Activated CD8-positive, alpha-beta memory T cell treated with anti-CD3 and anti-CD28 coated beads for 4 hours (primary cell): ENCODE data around the gene CLEC3B.
"Not testable (repeated sequence)": the region's sequence is repeated elsewhere in the genome, so short reads cannot be mapped to it uniquely, and the experiment has no call there.

Experiments used
- DNase-seq, 2 donors: peaks; one replicate each; pipeline ENCODE4 v3.0.0-alpha.2; 2020; ENCODE audit warnings: low read depth in 2 of 2

CLEC3B gene, protein sequence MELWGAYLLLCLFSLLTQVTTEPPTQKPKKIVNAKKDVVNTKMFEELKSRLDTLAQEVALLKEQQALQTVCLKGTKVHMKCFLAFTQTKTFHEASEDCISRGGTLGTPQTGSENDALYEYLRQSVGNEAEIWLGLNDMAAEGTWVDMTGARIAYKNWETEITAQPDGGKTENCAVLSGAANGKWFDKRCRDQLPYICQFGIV

DNA sequence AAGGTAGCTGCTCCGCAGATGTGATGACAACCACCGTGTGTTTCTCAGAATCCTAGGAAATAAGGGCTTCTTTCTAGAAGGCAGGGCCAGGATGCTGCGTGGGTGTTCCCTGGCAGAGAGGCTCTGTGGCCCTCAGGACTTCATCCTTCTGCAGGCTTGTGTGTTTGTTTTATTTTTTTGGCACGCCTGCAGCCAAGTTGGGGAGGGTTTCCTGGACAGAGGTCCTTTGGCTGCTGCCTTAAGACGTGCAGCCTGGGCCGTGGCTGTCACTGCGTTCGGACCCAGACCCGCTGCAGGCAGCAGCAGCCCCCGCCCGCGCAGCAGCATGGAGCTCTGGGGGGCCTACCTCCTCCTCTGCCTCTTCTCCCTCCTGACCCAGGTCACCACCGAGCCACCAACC, at the start of gene CLEC3B:
Gene CLEC3B, plus strand, starts transcription at position 266 of the 400 bp plus-strand sequence. Its CDS starts 60 bp downstream, at position 326.
- DNase-seq = no peak

DNA sequence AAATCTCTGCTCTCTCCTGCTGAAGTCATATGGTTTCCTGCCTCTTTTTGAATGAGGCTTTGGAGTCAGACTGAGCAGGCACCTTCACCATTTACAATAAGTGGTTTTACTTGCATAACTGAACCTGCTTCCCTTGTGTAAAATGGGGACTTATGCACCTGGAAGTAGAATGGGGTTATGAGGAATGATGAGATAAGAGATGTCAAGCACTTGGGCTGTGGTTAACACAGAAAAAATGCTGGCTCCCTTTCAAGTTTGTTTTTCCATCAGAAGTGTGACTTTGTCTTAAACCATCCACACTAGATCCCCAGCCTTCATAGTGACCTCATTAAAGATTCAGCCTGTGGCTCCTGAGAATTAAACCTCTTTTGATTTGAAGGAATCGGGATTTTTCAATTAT, 44.9 kb upstream of the CLEC3B start:
- no peak for DNase-seq

DNA sequence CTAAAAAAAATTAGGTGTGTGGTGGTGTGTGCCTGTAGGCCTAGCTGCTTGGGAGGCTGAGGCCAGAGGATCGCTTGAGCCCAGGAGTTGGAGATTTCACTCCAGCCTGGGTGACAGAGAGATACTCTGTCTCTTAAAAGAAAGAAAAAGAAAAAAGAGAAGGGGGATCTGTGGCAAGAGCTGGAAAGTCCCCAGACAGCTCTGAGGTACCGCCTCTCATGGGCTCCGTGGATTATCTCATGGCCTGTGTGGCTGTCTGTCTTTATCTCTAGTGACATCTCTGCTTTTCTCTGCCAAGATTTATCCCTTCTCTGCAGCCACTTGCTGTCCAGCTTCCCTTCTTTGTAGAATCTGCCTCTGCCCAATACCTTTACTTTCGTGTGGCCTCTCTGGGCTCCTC, 44.4 kb upstream of the CLEC3B start:
- no peak for DNase-seq

DNA sequence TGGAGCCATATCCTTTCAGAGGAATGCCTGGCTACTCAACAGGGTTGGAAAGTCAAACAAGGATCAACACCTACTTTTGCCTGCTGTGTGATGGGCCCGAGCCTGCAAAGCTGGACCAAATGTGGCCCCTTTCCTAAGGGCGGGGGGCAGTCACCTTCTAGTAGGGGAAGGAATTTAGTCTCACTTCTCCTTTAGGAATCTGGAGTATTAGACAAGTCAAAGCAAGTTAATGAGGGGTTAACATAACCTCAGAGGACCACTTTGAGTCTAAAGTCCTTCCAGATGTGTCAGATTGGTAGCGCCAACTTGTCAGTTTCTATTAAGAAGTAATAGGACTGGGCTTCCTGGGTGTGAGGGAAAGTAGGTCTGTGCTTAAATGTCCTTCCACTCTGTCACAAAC, 43.3 kb upstream of the CLEC3B start:
- DNase-seq = no peak

DNA sequence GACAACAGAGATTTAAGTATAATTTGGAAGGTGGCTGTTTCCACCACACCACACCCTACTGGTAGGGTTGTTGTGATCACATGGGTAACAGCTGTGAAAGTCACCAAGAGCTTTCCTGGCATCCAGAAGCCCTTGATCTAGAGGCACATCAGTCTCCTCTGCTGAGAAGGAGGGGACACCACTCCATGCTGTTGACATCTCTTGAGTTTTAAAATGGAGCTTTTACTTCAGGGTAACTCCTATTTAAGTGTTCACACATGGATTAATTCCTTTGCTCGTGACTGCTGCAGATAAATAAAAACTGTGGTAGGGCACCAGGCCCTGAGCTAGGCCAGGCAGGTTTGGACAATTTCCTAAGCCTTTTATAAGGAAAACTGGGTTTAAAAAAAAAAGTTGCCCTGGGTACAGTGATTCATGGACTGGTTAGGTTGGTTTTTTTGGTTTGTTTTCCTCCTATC, 42.6 kb upstream of the CLEC3B start:
- no peak for DNase-seq

DNA sequence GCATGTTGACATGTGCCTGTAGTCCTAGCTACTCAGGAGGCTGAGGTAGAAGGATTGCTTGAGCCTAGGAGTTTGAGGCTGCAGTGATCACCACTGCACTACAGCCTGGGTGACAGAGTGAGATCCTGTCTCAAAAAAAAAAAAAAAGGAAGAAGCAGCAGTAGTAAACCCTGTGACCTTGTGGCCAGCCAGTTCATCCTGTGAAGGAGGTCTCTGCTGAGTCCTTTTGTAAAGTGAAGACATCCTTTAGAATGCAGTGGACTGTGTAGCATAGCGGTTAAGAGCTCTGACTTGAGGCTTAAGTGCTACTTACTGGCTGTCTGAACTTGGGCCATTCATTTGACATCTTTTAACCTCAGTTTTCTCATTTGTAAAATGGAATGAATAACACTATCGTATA, 41.8 kb upstream of the CLEC3B start:
- DNase-seq = no peak

DNA sequence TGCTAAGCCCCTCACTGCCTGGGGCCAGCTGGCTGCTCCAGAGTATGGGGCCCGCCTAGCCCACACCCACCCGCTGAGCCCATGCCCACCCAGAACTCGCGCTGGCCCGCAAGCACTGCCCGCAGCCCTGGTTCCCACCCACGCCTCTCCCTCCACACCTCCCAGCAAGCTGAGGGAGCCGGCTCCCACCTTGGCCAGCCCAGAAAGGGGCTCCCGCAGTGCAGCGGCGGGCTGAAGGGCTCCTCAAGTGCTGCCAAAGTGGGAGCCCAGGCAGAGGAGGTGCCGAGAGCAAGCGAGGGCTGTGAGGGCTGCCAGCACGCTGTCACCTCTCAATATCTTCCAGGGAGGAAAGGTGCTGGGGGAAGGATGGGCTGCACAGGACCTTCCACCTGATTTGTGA, 39.8 kb upstream of the CLEC3B start:
- not testable (repeated sequence) for DNase-seq

DNA sequence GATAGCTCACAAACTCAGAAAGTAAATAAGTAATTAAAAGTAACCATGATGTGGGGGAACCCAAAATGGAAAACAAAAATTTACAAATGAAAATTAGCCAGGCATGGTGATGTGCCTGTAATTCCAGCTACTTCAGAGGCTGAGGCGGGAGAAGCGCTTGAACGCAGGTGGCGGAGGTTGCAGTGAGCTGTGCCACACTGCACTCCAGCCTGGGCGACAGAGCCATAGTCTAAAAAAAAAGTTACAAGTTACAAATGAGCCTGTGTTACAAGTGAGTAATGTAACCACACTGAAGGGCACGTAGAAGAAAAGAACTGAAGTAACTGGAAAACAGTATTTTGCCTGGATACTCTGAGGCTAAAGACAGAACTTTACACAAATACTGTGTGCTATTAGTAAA, 38.8 kb upstream of the CLEC3B start:
- no peak for DNase-seq

DNA sequence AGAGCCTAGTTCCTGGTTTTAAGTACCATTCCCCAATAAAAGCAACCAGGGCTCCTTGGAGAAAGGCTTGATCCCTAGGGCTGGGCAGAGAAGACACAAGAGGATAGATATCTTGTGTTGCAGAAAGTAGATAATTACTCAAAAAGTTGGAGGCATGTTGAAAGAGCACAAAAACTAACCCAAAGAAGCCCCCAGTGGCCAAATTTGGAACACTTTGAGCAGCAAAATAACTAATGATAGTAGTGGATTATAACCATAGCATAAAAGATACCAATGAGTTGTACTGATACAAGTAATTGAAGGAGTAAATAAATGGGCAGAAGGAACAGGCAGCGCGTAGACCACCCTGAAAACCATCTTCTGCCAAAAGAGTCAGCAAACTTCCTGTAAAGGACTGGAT, 38.0 kb upstream of the CLEC3B start:
- DNase-seq = no peak

DNA sequence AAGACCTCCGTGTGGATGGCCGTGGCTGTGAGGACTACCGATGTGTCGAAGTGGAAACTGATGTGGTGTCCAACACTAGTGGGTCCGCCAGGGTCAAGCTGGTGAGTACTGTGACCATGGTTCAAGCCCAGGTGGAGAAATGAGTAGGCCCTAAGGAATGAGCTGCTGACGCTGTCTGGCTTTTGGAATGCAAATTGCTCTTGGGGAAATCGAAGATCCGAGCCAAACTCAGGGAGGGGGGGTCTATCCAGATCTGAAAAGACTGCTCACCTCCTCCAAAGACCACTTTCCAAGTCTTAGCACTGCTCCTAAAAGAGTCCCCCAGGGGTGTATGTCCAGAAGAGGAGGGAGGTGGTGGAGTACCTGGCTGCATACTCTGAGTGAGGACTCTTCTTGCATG, 37.0 kb upstream of the CLEC3B start:
- DNase-seq = no peak

DNA sequence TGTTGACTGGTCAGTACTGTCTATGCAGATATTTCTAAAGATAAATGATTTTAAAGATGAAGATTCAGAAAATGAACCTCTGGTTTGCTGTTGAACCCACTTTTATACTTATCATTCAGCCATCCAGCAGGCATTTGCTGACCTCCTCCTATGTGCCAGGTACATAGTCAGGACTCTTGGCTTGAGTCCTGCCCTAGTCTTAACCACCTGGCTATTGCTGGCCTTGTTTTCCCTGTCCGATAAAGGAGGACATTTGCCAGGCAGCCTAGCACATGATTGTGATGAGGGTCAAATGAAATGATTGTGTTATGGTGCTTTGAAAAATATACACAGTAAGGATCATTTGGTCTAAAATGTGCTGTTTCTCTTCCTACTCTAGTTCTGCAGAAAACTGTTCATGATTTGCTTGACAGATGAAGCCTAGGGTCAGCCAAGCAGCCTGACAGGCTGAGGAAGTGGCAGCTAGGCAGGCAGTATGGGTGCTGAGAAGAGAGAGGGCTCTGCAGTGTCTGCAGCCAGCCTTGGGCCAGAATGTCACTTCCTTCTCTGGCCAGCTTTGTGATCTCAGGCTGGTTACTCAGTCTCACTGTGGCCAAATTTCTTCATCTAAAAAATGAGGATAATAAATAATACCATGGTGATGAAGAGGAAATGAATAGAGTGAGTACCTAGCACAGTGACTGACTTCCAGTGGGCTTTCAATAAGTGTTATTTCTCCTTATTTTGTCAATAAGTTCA, 36.3 kb upstream of the CLEC3B start:
- no peak for DNase-seq

DNA sequence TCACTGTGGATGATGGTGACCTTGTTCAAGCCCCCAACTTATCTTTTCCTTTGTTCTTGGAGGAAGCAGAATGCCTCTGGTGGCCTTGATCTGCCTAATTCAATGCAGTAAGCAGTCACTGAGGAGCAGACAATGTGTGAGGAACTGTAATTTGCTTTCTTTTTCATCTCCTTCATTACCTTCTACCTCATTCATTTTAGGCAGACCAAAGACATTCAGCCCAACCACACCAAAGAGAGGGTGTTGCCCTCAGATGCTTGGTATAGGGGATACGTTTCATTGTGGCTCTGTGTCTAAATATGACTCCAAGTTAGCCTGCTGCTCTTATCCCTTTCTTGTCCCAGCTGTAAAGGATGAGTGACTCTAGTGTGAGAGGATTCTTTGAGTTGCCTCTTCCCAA, 34.8 kb upstream of the CLEC3B start:
- no peak for DNase-seq

DNA sequence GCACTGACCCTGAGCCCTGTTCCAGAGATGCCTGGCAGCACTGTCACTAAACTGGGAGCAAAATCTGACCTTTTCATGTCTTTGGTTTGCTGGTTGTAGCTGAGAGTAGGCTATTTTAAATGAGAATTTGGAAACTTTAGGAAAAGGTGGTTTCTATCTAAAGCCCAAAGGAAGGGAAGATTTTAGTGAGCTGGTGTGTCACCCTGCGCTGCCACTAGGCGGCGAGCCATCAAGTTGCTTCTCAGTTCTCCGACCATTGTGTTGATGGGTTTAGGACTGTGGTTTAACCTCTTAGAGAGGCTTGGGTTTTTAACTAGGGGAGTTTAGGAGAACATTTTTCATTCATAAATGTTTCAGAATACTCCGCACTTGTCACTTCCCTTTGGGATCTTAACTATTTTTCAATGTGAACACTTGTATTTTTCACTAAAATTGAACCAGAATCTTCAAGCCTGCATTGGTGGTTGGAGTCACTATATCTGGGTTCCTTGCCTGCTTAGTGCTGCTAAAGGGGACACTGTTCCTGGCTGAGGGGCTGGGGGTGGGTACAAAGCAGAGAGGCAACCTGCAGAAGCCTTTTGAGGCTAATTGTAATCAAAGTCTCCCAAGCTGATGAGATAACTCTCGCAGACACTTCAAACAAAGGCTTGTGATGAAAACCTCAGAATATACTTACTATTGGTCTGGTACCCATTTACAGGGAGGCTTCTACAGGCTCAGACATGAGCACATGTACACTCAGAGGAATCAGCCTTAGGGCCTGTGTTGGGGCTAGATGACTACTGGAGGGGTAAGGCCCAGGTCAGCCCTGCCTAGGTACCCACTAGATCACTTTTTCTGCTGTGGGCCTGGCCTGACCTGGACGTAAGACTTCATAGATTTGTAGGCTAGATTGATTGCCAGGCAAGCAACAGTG, 33.3 kb upstream of the CLEC3B start:
- DNase-seq = no peak

DNA sequence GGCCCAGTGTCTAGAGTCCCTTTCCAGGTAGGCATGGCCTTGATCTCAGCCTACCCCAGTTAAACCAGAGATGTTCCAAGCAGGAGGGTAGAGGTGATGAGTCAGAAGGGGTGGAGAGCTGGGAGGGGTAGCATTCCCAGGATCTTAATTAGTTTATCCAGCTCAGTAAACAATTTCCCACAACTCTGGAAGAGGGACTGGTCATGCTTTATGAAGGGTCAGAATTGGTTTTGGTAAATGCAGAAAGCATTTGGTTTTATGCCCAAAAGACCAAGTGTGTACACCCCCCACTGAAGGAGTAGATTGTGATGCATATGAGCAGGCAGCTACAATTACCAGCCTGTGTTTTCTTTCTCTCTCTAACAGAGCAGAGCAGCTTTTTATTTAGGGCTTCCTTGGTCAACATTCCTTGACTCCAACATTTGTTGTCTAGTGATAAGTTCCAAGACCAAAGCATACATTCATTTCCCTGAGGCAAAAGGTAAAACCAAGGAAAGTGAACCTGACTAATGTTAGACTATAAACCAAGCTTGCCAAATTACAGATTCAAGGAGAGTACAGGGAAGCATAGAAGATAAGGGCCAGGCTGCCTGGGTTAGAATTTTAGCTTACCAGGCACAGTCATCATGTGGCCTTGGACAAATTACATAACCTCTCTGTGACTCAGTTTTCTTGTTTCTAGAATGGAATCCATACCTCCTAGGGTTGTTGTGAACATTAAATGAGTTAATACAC, 32.5 kb upstream of the CLEC3B start:
- no peak for DNase-seq

DNA sequence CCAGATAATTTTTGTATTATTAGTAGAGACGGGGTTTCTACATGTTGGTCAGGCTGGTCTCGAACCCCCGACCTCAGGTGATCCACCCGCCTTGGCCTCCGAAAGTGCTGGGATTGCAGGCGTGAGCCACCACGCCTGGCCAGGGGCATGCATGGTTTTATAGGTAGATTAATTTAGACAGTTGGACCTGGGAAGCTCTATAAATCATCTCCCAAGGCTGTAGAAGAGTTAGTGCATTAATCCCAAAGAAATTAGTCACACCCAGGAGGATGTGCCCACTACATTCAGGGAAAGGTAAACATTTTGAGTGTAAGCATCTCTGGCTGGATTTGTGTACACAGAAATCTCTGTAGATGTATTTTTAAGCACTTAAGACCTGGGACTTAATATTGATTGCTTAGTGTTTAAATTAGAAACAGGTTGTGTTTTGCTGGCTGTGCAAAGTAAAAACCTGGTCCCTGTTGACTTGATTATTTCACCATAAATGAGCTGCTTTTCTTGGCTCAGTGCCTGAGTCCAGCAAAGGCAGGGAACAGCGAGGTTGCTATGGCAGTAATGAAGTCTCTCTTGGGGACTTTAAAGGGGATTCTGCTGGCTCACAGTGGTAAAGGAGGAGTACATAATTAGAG, 30.8 kb upstream of the CLEC3B start:
- DNase-seq = no peak

DNA sequence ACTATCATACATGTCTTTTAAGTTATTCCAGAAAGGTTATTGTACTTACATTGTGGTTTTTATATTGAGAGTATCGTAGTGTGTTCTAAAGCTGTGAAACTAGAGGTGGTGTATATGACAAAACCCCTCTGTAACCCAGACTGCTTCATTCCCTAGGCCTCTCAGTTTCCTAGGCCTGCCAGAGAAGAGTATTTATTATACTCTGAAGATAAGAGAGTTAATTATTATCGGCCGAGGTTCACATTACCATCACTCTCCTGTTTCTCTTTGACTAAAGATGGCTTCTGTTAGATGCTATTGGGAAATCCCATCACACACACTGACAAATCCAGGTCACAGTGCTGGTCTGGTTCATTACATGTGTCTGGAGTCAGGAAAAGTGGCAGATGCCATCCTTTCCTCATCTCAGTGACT, 29.5 kb upstream of the CLEC3B start:
- DNase-seq = no peak

DNA sequence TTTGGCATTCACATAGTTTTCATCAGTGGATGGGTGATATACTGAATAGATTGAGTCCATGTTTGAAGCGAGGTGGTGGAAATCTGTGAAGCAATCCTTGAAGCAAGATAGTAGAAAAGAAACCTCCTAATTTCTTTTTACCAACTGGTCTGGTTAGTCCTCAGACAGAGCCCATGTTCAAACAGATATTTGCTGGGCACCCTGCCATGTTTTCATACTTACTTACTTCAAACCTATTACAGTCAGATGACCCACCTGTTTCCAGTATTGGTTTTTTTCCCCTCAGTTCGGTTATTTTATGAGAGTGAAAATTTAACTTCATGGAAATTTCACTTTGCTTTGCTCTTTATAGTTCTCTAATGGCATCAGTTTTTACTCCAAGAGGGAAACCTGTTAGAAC, 26.3 kb upstream of the CLEC3B start:
- no peak for DNase-seq

DNA sequence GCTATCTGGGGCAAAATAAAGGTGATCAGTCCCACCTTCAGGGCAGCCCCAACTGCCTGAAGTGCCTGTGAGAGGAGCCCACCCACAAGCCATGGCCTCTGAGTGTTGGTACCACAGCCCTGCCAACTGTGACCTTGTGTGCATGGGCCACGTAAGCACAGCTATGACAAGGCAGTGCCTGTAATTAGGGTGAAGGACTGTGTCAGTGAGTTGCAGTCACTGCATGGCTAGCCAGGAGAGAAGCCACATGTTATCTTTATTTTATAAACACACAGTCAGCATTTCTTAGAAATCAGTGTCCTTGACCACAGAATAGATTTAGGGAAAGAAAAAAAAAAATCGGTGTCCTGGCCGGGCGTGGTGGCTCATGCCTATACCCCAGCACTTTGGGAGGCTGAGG, 25.3 kb upstream of the CLEC3B start:
- no peak for DNase-seq

DNA sequence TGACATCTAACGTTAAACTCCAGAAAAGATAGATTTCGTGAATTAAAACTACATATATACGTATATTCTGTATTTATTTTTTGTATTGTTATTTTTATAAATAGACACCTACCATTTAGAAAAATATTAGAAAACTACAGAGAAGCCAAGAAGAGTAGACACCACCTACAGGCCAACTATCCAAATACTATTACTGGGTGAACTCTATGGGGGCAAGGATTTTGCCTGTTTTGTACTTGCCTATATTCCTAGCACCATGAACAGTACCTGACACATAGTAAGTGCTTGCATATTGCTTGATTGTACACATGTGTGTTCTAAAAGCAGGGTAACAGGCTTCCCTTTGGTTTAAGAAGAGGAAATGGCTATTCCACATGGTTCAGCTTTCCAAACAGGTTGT, 24.4 kb upstream of the CLEC3B start:
- DNase-seq = no peak

DNA sequence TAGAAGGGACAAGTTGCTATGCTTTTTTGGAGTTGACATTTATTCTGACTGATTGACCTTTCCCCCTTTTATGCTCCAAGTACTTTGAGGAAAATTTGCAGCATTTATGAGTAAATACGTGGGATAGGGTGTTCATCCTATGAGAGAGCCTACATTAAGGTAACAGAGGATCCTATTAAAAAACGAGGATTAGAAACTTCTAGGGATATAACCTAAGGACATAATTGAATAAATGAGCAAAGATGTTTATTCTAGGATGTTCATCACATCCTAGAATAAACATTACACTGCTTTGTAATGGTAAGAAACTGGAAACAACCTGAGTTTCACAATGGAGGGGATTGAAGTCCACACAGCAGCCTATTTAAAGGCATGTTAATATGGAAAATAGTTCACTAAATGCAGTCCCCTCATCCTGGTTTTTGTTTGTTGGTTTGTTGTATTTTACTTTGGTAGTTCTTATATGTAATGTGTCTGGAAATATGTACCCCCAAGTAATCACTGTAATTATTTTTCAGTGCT, 23.9 kb upstream of the CLEC3B start:
- no peak for DNase-seq

DNA sequence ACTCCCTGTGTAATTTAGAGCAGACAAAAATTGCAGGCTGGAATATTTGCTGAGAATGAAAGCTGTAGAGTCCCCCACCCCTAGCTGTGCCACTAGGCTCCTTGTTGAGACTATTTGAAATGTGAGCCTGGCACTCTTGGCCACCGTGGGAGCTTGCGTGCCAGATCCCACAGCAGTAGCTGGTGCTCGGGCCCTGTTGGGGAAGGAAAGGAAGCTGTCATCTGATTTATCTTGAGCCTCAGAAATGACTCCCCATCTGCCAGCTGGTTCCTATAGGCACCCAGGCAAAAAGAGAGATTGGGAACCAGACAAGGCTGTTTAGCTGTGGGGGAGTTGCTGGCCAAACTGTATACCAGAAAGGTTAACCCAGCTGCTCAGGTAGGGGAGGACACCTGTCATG, 23.4 kb upstream of the CLEC3B start:
- no peak for DNase-seq
